Activated CD8-positive, alpha-beta memory T cell treated with anti-CD3 and anti-CD28 coated beads, Interleukin-2, amount 50 U/mL, for 24 hours (primary cell): Measurements from ENCODE around the gene KIF26B.

Source experiments
- DNase-seq: peaks from one replicate; pipeline ENCODE4 v3.0.0-alpha.2; 2020; ENCODE audit errors: extremely low read depth

KIF26B gene

GRCh38 chr1:245566134-245566533 is 411.3 kb downstream of the KIF26B start:
- no peak for DNase-seq

GRCh38 chr1:245566952-245567351 is 412.2 kb downstream of the KIF26B start:
- DNase-seq: no peak

- no peak for DNase-seq
Observed at GRCh38 chr1:245571815-245572294, 417.1 kb downstream of the KIF26B start.

GRCh38 chr1:245572709-245573108 is 417.9 kb downstream of the KIF26B start:
- no peak for DNase-seq

GRCh38 chr1:245575710-245576109 is 420.9 kb downstream of the KIF26B start:
- DNase-seq: no peak

GRCh38 chr1:245576323-245576722 is 421.5 kb downstream of the KIF26B start:
- no peak for DNase-seq

GRCh38 chr1:245577191-245578157 is 422.7 kb downstream of the KIF26B start:
- DNase-seq: no peak

GRCh38 chr1:245578308-245578707 is 423.5 kb downstream of the KIF26B start:
- DNase-seq: no peak

GRCh38 chr1:245578771-245579170 is 424.0 kb downstream of the KIF26B start:
- DNase-seq: no peak

GRCh38 chr1:245579881-245580280 is 425.1 kb downstream of the KIF26B start:
- no peak for DNase-seq

GRCh38 chr1:245580651-245581050 is 425.9 kb downstream of the KIF26B start:
- DNase-seq: no peak

GRCh38 chr1:245582026-245582425 is 427.2 kb downstream of the KIF26B start:
- no peak for DNase-seq

GRCh38 chr1:245583081-245583480 is 428.3 kb downstream of the KIF26B start:
- no peak for DNase-seq

- DNase-seq: no peak
Observed at GRCh38 chr1:245583575-245584330, 429.0 kb downstream of the KIF26B start.

- DNase-seq: no peak
Observed at GRCh38 chr1:245585252-245585959, 430.6 kb downstream of the KIF26B start.

- no peak for DNase-seq
Observed at GRCh38 chr1:245587435-245588115, 432.8 kb downstream of the KIF26B start.

- DNase-seq: no peak
Observed at GRCh38 chr1:245588116-245588639, 433.4 kb downstream of the KIF26B start.

GRCh38 chr1:245589316-245589715 is 434.5 kb downstream of the KIF26B start:
- DNase-seq: no peak

GRCh38 chr1:245589906-245590305 is 435.1 kb downstream of the KIF26B start:
- DNase-seq: no peak

- no peak for DNase-seq
Observed at GRCh38 chr1:245590726-245591125, 435.9 kb downstream of the KIF26B start.
